Spleen (tissue), 11 donors: Measurements from ENCODE around the gene FAM234A. TPM values are rescaled to one million over a fixed set of nuclear protein-coding genes. Genes with fewer than 3 reads are reported as not detected.

Experiments
- DNase-seq: peaks from one replicate; pipeline ENCODE4 v3.0.0-alpha.2; 2020
- H3K27ac ChIP-seq, 8 donors: fragments of 200-600 bp; sonication (generic) in 7 of 8; 1 replicate in 4 of 8; 2 replicates in 4 of 8; pipeline versions ENCODE4 v1.5.0 to v1.8.0; 2016 to 2021; ENCODE audit warnings: inconsistent platforms in 4 of 8, mild to moderate bottlenecking in 4 of 8, moderate library complexity in 1 of 8
- H3K27me3 ChIP-seq, 7 donors: fragments of 200-600 bp; sonication (generic) in 6 of 7; replicated peaks in 1 of 7; 1 replicate in 4 of 7; 2 replicates in 3 of 7; pipeline versions ENCODE4 v1.5.0 to v1.8.0; 2016 to 2021; ENCODE audit warnings: inconsistent platforms in 3 of 7, mild to moderate bottlenecking in 1 of 7
- H3K36me3 ChIP-seq, 6 donors: fragments of 200-600 bp; sonication (generic) in 5 of 6; 1 replicate in 4 of 6; 2 replicates in 2 of 6; pipeline versions ENCODE4 v1.5.0 to v1.8.0; 2016 to 2021; ENCODE audit warnings: inconsistent platforms in 2 of 6
- H3K4me1 ChIP-seq, 6 donors: fragments of 200-600 bp; sonication (generic) in 5 of 6; 1 replicate in 3 of 6; 2 replicates in 3 of 6; pipeline versions ENCODE4 v1.5.0 to v1.8.0; 2016 to 2021; ENCODE audit warnings: inconsistent platforms in 3 of 6
- H3K4me3 ChIP-seq, 8 donors: fragments of 200-600 bp; sonication (generic) in 7 of 8; 1 replicate in 4 of 8; 2 replicates in 4 of 8; pipeline versions ENCODE4 v1.5.0 to v1.8.0; 2016 to 2021; ENCODE audit warnings: inconsistent platforms in 4 of 8, mild to moderate bottlenecking in 4 of 8, moderate library complexity in 2 of 8
- H3K9me3 ChIP-seq, 8 donors: fragments of 200-600 bp; sonication (generic) in 7 of 8; 1 replicate in 4 of 8; 2 replicates in 4 of 8; pipeline versions ENCODE4 v1.5.0 to v1.8.0; 2016 to 2021; ENCODE audit warnings: inconsistent platforms in 4 of 8
- POLR2A ChIP-seq, 3 donors: fragments of 450-650 bp; IDR thresholded peaks; one replicate each; pipeline ENCODE4 v1.5.1; 2017; ENCODE audit warnings: antibody characterized with exemption in 3 of 3, mild to moderate bottlenecking in 1 of 3
- POLR2AphosphoS5 ChIP-seq, 3 donors: sonication (generic); formaldehyde crosslinking; IDR thresholded peaks; one replicate each; pipeline ENCODE4 v1.5.1; 2017; ENCODE audit warnings: antibody characterized with exemption in 3 of 3
- WGBS, 5 donors: extraction: QIAGEN DNeasy Blood & Tissue Kit in 3 of 5; methylation state at CpG; one replicate each; pipeline versions ENCODE4 v1.1.5 to v1.1.7; 2013 to 2018; 5-methylcytosine and 5-hydroxymethylcytosine counted together
- intact Hi-C: fragments of 100-400 bp; cut with DNase I; formaldehyde crosslinking; loops from one replicate; pipeline ENCODE4 v1.15.0; 2023; ENCODE audit warnings: low total_unique reads
- polyA plus RNA-seq, 3 donors: library from polyadenylated mRNA; stranded (reverse); fragments of 200-250 nt; gene quantifications; one replicate each; pipeline ENCODE4 v1.2.1, GENCODE V29; 2013
- total RNA-seq, 7 donors: library from RNA; depleted of rRNA in 3 of 7; stranded (reverse); fragments of >200 nt in 3 of 7; fragmentation: NEBNext Ultra II Directional in 4 of 7; extraction: Animal tissue kit (Norgen Biotek cat#: 25700) in 4 of 7; gene quantifications; one replicate each; pipeline versions ENCODE4 v1.1.0 to v1.2.1, GENCODE V29; 2016 to 2021
- TF ChIP-seq, protein P1 (sequence below), 11 experiments: fragments of 200-600 bp in 7 of 11; fragments of 450-650 bp in 4 of 11; sonication (generic) in 4 of 11; IDR thresholded peaks in 8 of 11; conservative IDR thresholded peaks in 3 of 11; 1 replicate in 7 of 11; 2 replicates in 4 of 11; pipeline versions ENCODE4 v1.4.0 to v1.8.0; 2016 to 2021; ENCODE audit warnings: antibody characterized with exemption in 11 of 11, inconsistent platforms in 4 of 11, mild to moderate bottlenecking in 1 of 11
- donor health status: healthy with polysubstance abuse.
- donor health status: DM: no; HTN: no; CAD: no; lungs with moderate emphysema.
- donor health status: DM: no; HTN: no; CAD: no.
- donor health status: Bipolar disorder and iron deficiency.
- donor health status: healthy.
- donor health status: DM: no; HTN: no; CAD: no.
- donor health status: DM: yes; HTN: yes; CAD: no.

FAM234A gene
- total and polyA plus RNA-seq, 10 donors: 13.0 to 63.1 (median 39.7) TPM

DNA sequence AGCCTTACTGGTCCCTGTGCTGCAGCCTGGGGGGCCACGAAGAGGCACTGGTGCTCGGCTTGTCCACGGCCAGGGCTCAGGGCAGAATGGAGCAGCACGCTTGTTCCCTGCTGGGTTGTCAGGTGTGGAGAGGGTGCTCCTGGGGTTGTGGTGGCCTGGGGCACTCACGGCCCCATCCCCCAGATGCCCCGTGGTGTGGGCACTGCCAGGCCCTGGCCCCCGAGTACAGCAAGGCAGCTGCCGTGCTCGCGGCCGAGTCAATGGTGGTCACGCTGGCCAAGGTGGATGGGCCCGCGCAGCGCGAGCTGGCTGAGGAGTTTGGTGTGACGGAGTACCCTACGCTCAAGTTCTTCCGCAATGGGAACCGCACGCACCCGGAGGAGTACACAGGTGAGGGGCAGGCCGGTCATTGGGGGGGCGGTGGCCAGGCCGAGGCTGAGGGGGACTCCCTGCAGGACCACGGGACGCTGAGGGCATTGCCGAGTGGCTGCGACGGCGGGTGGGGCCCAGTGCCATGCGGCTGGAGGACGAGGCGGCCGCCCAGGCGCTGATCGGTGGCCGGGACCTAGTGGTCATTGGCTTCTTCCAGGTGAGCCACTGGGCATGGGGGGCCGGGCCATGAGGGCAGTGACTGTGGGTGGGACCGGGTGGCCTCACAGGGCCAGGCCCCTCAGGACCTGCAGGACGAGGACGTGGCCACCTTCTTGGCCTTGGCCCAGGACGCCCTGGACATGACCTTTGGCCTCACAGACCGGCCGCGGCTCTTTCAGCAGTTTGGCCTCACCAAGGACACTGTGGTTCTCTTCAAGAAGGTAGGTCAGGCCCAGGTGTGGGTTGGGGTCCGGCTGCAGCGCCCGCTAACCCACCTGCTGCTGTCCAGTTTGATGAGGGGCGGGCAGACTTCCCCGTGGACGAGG, 49.8 kb downstream of the FAM234A start:
- Histone ChIP-seq H3K27ac (no peak overlapping the region), H3K4me3 (no peak overlapping the region), H3K9me3 (peaks cover 0 to 8% (median 0%) of the 10 kb centered on the region in 8 donors), H3K36me3 (peaks cover 0 to 39% (median 29%) of the 10 kb centered on the region in 6 donors), H3K4me1 (peaks cover 0 to 19% (median 13%) of the 10 kb centered on the region in 6 donors), H3K27me3 (peaks cover 4 to 39% (median 28%) of the 10 kb centered on the region in 7 donors)
- TF ChIP-seq POLR2A (IDR thresholded peaks at IDR 0.05): no peak
- TF ChIP-seq POLR2AphosphoS5 (IDR thresholded peaks at IDR 0.05): peak in 1 of 3 donors; percentile 40
- TF ChIP-seq, protein P1, sequence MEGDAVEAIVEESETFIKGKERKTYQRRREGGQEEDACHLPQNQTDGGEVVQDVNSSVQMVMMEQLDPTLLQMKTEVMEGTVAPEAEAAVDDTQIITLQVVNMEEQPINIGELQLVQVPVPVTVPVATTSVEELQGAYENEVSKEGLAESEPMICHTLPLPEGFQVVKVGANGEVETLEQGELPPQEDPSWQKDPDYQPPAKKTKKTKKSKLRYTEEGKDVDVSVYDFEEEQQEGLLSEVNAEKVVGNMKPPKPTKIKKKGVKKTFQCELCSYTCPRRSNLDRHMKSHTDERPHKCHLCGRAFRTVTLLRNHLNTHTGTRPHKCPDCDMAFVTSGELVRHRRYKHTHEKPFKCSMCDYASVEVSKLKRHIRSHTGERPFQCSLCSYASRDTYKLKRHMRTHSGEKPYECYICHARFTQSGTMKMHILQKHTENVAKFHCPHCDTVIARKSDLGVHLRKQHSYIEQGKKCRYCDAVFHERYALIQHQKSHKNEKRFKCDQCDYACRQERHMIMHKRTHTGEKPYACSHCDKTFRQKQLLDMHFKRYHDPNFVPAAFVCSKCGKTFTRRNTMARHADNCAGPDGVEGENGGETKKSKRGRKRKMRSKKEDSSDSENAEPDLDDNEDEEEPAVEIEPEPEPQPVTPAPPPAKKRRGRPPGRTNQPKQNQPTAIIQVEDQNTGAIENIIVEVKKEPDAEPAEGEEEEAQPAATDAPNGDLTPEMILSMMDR (IDR thresholded peaks at IDR 0.05 in 8 of 11, conservative IDR thresholded peaks at IDR 0.05 in 3 of 11): no peak
- WGBS, 5 donors: 91 to 94% (median 93%) methylated on average over 24 to 52 of the region's 52 CpGs
- intact Hi-C loops: no loop called here
- DNase-seq: no peak

- peaks cover 4 to 31% (median 20%) of the 10 kb centered on the region in 7 donors for H3K27me3 ChIP-seq
- H3K27ac ChIP-seq: no peak overlapping the region
- peaks cover 0 to 48% (median 39%) of the 10 kb centered on the region in 6 donors for H3K36me3 ChIP-seq
- no peak for DNase-seq
- intact Hi-C loops: no loop called here
- peaks cover 0 to 8% (median 0%) of the 10 kb centered on the region in 8 donors for H3K9me3 ChIP-seq
- TF ChIP-seq, protein P1 (IDR thresholded peaks at IDR 0.05 in 8 of 11, conservative IDR thresholded peaks at IDR 0.05 in 3 of 11): no peak
- TF ChIP-seq POLR2A (IDR thresholded peaks at IDR 0.05): no peak
- no peak for TF ChIP-seq POLR2AphosphoS5 (IDR thresholded peaks at IDR 0.05)
- WGBS, 5 donors: 87 to 97% (median 89%) methylated on average over 31 to 48 of the region's 48 CpGs
- no peak overlapping the region for H3K4me3 ChIP-seq
- H3K4me1 ChIP-seq: peaks cover 0 to 14% (median 8%) of the 10 kb centered on the region in 6 donors
Observed at GRCh38 chr16:285146-286055, 50.8 kb downstream of the FAM234A start.

DNA sequence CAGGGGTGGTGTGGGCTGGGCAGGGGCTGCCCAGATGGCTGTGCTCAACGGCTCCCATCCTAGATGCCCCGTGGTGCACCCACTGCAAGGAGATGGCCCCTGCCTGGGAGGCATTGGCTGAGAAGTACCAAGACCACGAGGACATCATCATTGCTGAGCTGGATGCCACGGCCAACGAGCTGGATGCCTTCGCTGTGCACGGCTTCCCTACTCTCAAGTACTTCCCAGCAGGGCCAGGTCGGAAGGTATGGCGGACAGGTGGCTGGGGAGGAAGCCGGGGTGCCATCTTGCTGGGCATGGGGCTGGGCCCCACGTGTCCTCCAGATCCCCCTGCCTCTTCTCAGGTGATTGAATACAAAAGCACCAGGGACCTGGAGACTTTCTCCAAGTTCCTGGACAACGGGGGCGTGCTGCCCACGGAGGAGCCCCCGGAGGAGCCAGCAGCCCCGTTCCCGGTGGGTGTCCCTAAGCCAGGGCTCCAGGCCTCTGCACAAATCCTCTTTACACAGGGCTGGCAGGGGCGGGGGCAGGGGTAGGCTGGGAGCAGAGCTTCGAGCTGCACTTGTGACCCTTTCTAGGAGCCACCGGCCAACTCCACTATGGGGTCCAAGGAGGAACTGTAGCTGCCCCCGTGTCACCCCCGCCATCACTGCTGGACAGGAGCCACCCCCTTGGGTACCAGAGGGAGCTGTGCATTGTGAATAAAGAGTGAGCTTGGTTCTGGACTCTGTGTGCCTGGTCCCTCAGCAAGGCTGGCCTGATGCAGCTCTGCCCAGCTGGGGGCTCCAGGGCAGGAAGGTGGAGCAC, 52.1 kb downstream of the FAM234A start:
- 91 to 97% (median 93%) methylated on average over 17 to 22 of the region's 22 CpGs for WGBS, 5 donors

More for the DNA sequence above, 52.1 kb downstream of the FAM234A start:
- no peak for DNase-seq
- TF ChIP-seq POLR2AphosphoS5 (IDR thresholded peaks at IDR 0.05): no peak
- TF ChIP-seq, protein P1 (IDR thresholded peaks at IDR 0.05 in 8 of 11, conservative IDR thresholded peaks at IDR 0.05 in 3 of 11): no peak
- no peak for TF ChIP-seq POLR2A (IDR thresholded peaks at IDR 0.05)
- intact Hi-C loops: no loop called here
- Histone ChIP-seq H3K4me1 (peaks cover 0 to 2% (median 0%) of the 10 kb centered on the region in 6 donors), H3K27me3 (peaks cover 0 to 19% (median 9%) of the 10 kb centered on the region in 7 donors), H3K27ac (no peak overlapping the region), H3K4me3 (no peak overlapping the region), H3K9me3 (peaks cover 0 to 8% (median 0%) of the 10 kb centered on the region in 8 donors), H3K36me3 (peaks cover 0 to 61% (median 52%) of the 10 kb centered on the region in 6 donors)
